ENCODE data around the gene THAP8. TPM values are rescaled to one million over a fixed set of nuclear protein-coding genes. Genes with fewer than 3 reads are reported as not detected.

The THAP8 gene
- total and polyA plus RNA-seq, 2 of the 8 experiments (the other 6 are each of a cell fraction or from before 2014, with no cell fraction given), result 6.0 to 11.1 TPM

GRCh38 chr19:36081894-36082293 lies 27.8 kb upstream of the THAP8 start:
- Histone ChIP-seq H3K4ac (replicated peaks; ENCODE audit: insufficient read length, low read depth, low read length) (no peak overlapping the region), H2AFZ (ENCODE audit: low read length) (no peak overlapping the region), H2BK20ac (ENCODE audit: low read length) (no peak overlapping the region), H2AK5ac (ENCODE audit: low read depth, low read length) (no peak overlapping the region), H3K36me3 (ENCODE audit: control insufficient read depth in 2 of 4, insufficient read depth in 4 of 4, low read length in 3 of 4) (peaks cover 29 to 67% (median 48%) of the 10 kb centered on the region in 4 experiments), H3K23me2 (ENCODE audit: low read depth, low read length) (no peaks in the 10 kb centered on the region), H3K9ac (replicated peaks in 1 of 4; ENCODE audit: extremely low read depth in 1 of 4, low read depth in 3 of 4, low read length in 3 of 4) (no peak overlapping the region), H2BK5ac (ENCODE audit: low read depth, low read length) (no peak overlapping the region), H3K4me1 (replicated peaks in 1 of 4; ENCODE audit: control insufficient read depth in 3 of 4, insufficient read depth in 4 of 4, low read length in 3 of 4) (no peaks in the 10 kb centered on the region), H2BK15ac (ENCODE audit: low read length) (no peak overlapping the region), H4K91ac (replicated peaks; ENCODE audit: insufficient read length, low read length) (no peak overlapping the region), H3K4me3 (ENCODE audit: extremely low read depth in 1 of 4, insufficient read depth in 2 of 4, low read depth in 3 of 4, low read length in 4 of 4) (no peak overlapping the region), H4K5ac (ENCODE audit: insufficient read length, low read depth, low read length) (no peak overlapping the region), H3K79me2 (ENCODE audit: control insufficient read depth in 1 of 2, insufficient read depth in 2 of 2, low read length in 2 of 2) (no peaks in the 10 kb centered on the region), H3K23ac (ENCODE audit: insufficient read length) (no peak overlapping the region), H2BK12ac (ENCODE audit: low read depth, low read length) (no peak overlapping the region), H3K27ac (ENCODE audit: low read depth, low read length) (no peak overlapping the region), H3K9me3 (ENCODE audit: insufficient read depth in 2 of 2, low read depth in 1 of 2, low read length in 1 of 2) (no peaks in the 10 kb centered on the region), H4K8ac (ENCODE audit: extremely low read depth, insufficient read depth, low read length) (no peak overlapping the region), H3K18ac (ENCODE audit: extremely low read depth, low read length) (no peak overlapping the region), H3K56ac (replicated peaks; ENCODE audit: insufficient read length, low read depth, low read length) (no peak overlapping the region), H3K79me1 (ENCODE audit: low read depth, low read length) (no peaks in the 10 kb centered on the region), H4K20me1 (replicated peaks in 1 of 2; ENCODE audit: control insufficient read depth in 1 of 2, insufficient read depth in 2 of 2, low read length in 2 of 2) (peaks cover 0 to 11% of the 10 kb centered on the region in 2 experiments), H2BK120ac (replicated peaks; ENCODE audit: low read depth, low read length) (no peak overlapping the region), H3K4me2 (ENCODE audit: insufficient read depth in 1 of 2, low read depth in 2 of 2, low read length in 2 of 2) (no peak overlapping the region), H3K27me3 (replicated peaks in 1 of 4; ENCODE audit: control insufficient read depth in 3 of 4, extremely low read depth in 1 of 4, insufficient read depth in 3 of 4, low read length in 3 of 4) (no peaks in the 10 kb centered on the region), H3K14ac (ENCODE audit: insufficient read length) (no peak overlapping the region)
- no peak for FAIRE-seq
- CTCF ChIA-PET (ENCODE audit: partially characterized antibody), result interaction anchor here (1.2 kb wide), 1 partner anchor 21 kb away, joined by 5 read pairs; no protein-coding TSS in a partner anchor
- DNase-seq (ENCODE audit: low read depth in 1 of 2, low spot score in 2 of 2), result no peak
- POLR2A ChIA-PET (ENCODE audit: partially characterized antibody), result interaction anchor here (1.4 to 1.5 kb wide), 2 partner anchors 15 to 22 kb away, joined by 3 to 4 read pairs; no protein-coding TSS in a partner anchor
- WGBS, 2 experiments (ENCODE audit: extremely low coverage in 1 of 2, insufficient coverage in 1 of 2, insufficient read length in 1 of 2, insufficient replicate concordance in 2 of 2, low coverage in 1 of 2, low lambda C conversion rate in 2 of 2, missing lambda C conversion rate in 1 of 2), result 91% methylated on average over 7 of the region's 7 CpGs; no CpG with 5 or more reads in 1 of the 2 experiments
- TF ChIP-seq RFX5 (IDR thresholded peaks at IDR 0.05; ENCODE audit: borderline replicate concordance, low read depth, low read length) (no peak), TAF7 (optimal IDR thresholded peaks at IDR 0.05; ENCODE audit: borderline replicate concordance, low read depth, low read length) (no peak), POLR2A (IDR thresholded peaks at IDR 0.05; ENCODE audit: control extremely low read depth in 1 of 2, low read depth in 2 of 2, low read length in 2 of 2) (no peak)

Measured in H1 (cell line).